Aorta (tissue), 5 donors: ENCODE results near the gene AHSG. TPM values are rescaled to one million over a fixed set of nuclear protein-coding genes. Genes with fewer than 3 reads are reported as not detected.
A peak's percentile ranks its signal among the peaks of the same experiment; 100 is the strongest.

Experiments used
- ATAC-seq: fragments of 200-7000 bp; cut with Tn5 transposase; one replicate; pipeline ENCODE4 v1.9.1; 2022; ENCODE audit warnings: moderate library complexity; ENCODE audit not compliant: low FRiP score
- DNase-seq, 2 donors: peaks; one replicate each; pipeline ENCODE4 v3.0.0-alpha.2; 2020
- H3K27ac ChIP-seq, 2 donors: one replicate each; pipeline ENCODE4 v1.5.1; 2013; ENCODE audit warnings: low read length in 2 of 2, mild to moderate bottlenecking in 2 of 2, moderate library complexity in 2 of 2, control low read depth in 1 of 2, inconsistent platforms in 1 of 2, low read depth in 1 of 2
- H3K27me3 ChIP-seq, 2 donors: one replicate each; pipeline ENCODE4 v1.6.1; 2013; ENCODE audit warnings: control low read depth in 1 of 2, low read length in 1 of 2, mild to moderate bottlenecking in 1 of 2, moderate library complexity in 1 of 2; ENCODE audit not compliant: insufficient read depth in 2 of 2, control insufficient read depth in 1 of 2
- H3K36me3 ChIP-seq, 2 donors: one replicate each; pipeline ENCODE4 v1.6.1; 2013; ENCODE audit warnings: control low read depth in 1 of 2, low read length in 1 of 2, mild to moderate bottlenecking in 1 of 2; ENCODE audit not compliant: insufficient read depth in 2 of 2, control insufficient read depth in 1 of 2
- H3K4me1 ChIP-seq, 2 donors: one replicate each; pipeline ENCODE4 v1.6.1; 2013; ENCODE audit warnings: low read length in 2 of 2, control low read depth in 1 of 2, mild to moderate bottlenecking in 1 of 2, moderate library complexity in 1 of 2; ENCODE audit not compliant: insufficient read depth in 2 of 2, control insufficient read depth in 1 of 2
- H3K4me3 ChIP-seq, 2 donors: one replicate each; pipeline ENCODE4 v1.5.1; 2013; ENCODE audit warnings: low read length in 2 of 2, control low read depth in 1 of 2, mild to moderate bottlenecking in 1 of 2
- H3K9me3 ChIP-seq: one replicate; pipeline ENCODE4 v1.6.1; 2013; ENCODE audit warnings: mild to moderate bottlenecking, low read length; ENCODE audit not compliant: control insufficient read depth
- WGBS, 2 donors: extraction: QIAGEN DNeasy Blood & Tissue Kit; methylation state at CpG; one replicate each; pipeline ENCODE4 v1.1.7; 2013; 5-methylcytosine and 5-hydroxymethylcytosine counted together
- intact Hi-C, 2 donors: fragments of 100-400 bp; cut with DNase I; formaldehyde crosslinking; loops; one replicate each; pipeline versions ENCODE4 v1.14.2 to v1.15.0; 2022
- polyA plus RNA-seq, 2 donors: library from polyadenylated mRNA; stranded (reverse); fragments of 200-250 nt; gene quantifications; one replicate each; pipeline ENCODE4 v1.2.3, GENCODE V29; 2013
- total RNA-seq, 2 donors: library from RNA; stranded (reverse); fragmentation: NEBNext Ultra II Directional; extraction: Animal tissue kit (Norgen Biotek cat#: 25700); gene quantifications; one replicate each; pipeline ENCODE4 v1.2.1, GENCODE V29; 2021
- donor health status: healthy with polysubstance abuse.
- donor health status: Bipolar disorder and iron deficiency.
- donor health status: DM: no; HTN: no; CAD: no.
- donor health status: DM: no; HTN: no; CAD: no.
- donor health status: DM: yes; HTN: yes; CAD: no.

AHSG gene
- total and polyA plus RNA-seq, 4 donors, result 0.13 TPM; not detected in 3

DNA sequence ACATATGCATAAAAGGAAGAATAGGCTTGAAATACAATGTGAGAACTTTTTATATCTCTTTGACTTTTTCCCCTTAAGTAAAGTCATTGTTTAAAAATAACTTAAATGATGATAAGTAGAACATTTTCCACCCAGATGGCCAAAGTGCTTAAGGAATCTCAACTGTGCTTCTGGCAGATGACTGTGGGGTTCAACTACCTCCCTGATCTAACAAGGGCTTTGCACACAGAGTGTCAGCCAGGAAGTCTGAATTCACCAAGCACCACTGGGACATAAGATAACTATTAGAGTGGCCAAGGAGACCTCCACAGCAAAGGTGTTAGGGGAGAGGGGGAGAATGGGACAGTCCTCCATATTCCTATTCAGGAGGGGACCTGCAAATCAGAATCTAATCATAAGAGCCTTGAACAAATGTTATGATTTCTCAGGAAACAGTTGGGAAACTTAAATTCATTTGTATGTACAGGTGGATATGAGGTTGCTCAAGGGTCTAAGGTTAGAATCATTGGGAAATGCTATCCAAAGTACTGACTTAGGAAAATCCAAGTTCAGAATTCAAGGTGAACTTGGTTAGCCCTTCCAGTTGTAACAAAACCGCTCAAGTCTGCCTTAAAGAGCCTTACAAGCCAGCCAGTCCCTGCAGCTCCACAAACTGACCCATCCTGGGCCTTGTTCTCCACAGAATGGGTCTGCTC is 27.1 kb downstream of the AHSG start, which contains the start of gene FETUB:
Gene FETUB (plus strand): TSS at position 622 of the 695 bp plus-strand sequence. CDS start 62 bp downstream, at position 684.
- Histone ChIP-seq H3K27ac (no peak within 1 kb of the TSS), H3K36me3 (no peaks in the 10 kb centered on the region), H3K27me3 (no peaks in the 10 kb centered on the region), H3K4me3 (no peak within 1 kb of the TSS), H3K9me3 (no peaks in the 10 kb centered on the region), H3K4me1 (no peaks in the 10 kb centered on the region)
- intact Hi-C loops, result no loop called here
- WGBS, 2 donors, result 84 to 86% methylated on average over 1 of the region's 1 CpG
- DNase-seq (no peak), ATAC-seq (no peak)

DNA sequence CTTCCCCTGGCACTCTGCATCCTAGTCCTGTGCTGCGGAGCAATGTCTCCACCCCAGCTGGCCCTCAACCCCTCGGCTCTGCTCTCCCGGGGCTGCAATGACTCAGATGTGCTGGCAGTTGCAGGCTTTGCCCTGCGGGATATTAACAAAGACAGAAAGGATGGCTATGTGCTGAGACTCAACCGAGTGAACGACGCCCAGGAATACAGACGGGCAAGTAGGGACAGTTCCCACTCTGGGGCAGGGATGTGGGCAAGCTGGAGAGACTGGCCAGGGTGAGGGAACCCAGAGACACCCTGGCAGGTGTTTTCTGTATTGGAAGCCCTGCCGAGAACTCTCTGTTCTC is 27.6 kb downstream of the AHSG start:
- 31 to 41% methylated on average over 9 of the region's 9 CpGs for WGBS, 2 donors
- Histone ChIP-seq H3K9me3 (no peaks in the 10 kb centered on the region), H3K27ac (no peak overlapping the region), H3K36me3 (no peaks in the 10 kb centered on the region), H3K4me1 (no peaks in the 10 kb centered on the region), H3K27me3 (no peaks in the 10 kb centered on the region), H3K4me3 (no peak overlapping the region)
- DNase-seq, result peak; percentile 60 to 75
- intact Hi-C loops, result no loop called here
- ATAC-seq, result peak; percentile 54

DNA sequence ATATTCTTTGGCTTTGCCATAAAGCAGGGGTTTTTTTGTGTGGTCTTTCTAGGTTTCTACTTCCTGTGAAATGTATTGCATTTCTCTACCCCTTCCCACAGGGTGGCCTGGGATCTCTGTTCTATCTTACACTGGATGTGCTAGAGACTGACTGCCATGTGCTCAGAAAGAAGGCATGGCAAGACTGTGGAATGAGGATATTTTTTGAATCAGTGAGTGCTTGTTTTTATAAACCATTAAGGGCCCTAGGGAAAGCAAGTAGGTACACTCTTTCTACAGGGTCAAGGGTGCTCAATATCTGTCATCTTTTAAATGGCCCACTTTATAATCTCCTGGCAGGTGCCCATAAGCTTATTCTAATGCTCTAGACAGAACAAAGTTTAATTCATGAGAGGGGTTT is 28.1 kb downstream of the AHSG start:
- H3K4me1 ChIP-seq, result no peaks in the 10 kb centered on the region
- no peaks in the 10 kb centered on the region for H3K27me3 ChIP-seq
- H3K36me3 ChIP-seq, result no peaks in the 10 kb centered on the region
- no peak overlapping the region for H3K4me3 ChIP-seq
- ATAC-seq (no peak), DNase-seq (no peak)
- H3K9me3 ChIP-seq, result no peaks in the 10 kb centered on the region
- H3K27ac ChIP-seq, result no peak overlapping the region
- intact Hi-C loops, result no loop called here

DNA sequence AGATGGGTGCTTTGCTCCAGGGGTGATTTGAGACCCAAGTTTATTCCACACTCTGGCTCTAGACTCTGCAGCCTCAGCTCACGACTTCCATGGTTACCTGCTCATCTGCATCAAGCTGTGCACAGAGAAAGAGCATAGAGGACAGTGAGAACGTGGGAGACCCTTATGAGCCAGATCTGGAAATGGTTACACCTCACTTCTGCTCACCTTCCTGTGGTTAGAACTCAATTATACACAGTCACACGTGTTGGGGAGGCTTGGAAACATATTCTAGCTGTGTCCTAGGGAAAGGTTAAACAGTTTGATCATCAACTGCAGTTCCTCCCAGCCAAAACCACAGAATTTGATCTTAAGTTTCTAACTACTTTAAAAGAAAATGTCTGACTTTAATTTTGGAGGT is 29.2 kb downstream of the AHSG start:
- H3K36me3 ChIP-seq, result no peaks in the 10 kb centered on the region
- H3K4me1 ChIP-seq, result no peaks in the 10 kb centered on the region
- no peaks in the 10 kb centered on the region for H3K9me3 ChIP-seq
- 74 to 76% methylated on average over 3 of the region's 3 CpGs for WGBS, 2 donors
- no peak overlapping the region for H3K4me3 ChIP-seq
- DNase-seq, result no peak
- no peaks in the 10 kb centered on the region for H3K27me3 ChIP-seq
- ATAC-seq, result no peak
- intact Hi-C loops, result no loop called here
- no peak overlapping the region for H3K27ac ChIP-seq

- Histone ChIP-seq H3K36me3 (no peaks in the 10 kb centered on the region), H3K9me3 (no peaks in the 10 kb centered on the region), H3K4me3 (no peak overlapping the region), H3K4me1 (no peaks in the 10 kb centered on the region), H3K27me3 (no peaks in the 10 kb centered on the region), H3K27ac (no peak overlapping the region)
- DNase-seq (no peak), ATAC-seq (no peak)
- intact Hi-C loops, result no loop called here
- 80 to 83% methylated on average over 1 of the region's 1 CpG for WGBS, 2 donors
Observed at GRCh38 chr3:186643493-186643892, 30.6 kb downstream of the AHSG start.

DNA sequence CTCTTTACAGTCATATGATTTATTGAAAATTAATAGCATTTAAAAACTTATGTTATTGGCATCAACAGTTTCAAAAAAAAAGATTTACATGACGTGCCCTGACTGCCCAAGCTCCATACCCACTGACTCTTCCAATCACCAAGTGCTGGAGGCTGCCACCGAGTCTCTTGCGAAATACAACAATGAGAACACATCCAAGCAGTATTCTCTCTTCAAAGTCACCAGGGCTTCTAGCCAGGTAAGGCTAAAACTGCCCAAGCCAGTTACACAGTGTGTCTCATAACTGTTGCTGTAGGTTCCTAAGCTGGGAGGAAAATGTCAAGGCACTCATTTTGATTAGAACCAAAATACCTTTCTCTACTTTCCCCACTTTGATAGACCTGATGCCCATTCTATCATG is 31.8 kb downstream of the AHSG start:
- Histone ChIP-seq H3K27me3 (no peaks in the 10 kb centered on the region), H3K27ac (no peak overlapping the region), H3K4me1 (no peaks in the 10 kb centered on the region), H3K9me3 (no peaks in the 10 kb centered on the region), H3K36me3 (no peaks in the 10 kb centered on the region), H3K4me3 (no peak overlapping the region)
- ATAC-seq (no peak), DNase-seq (no peak)
- WGBS, 2 donors, result 85 to 88% methylated on average over 3 of the region's 3 CpGs
- intact Hi-C loops, result no loop called here

GRCh38 chr3:186646106-186646505 is 33.2 kb downstream of the AHSG start:
- DNase-seq (no peak), ATAC-seq (no peak)
- 90 to 94% methylated on average over 4 of the region's 4 CpGs for WGBS, 2 donors
- Histone ChIP-seq H3K27me3 (no peaks in the 10 kb centered on the region), H3K4me3 (no peak overlapping the region), H3K9me3 (no peaks in the 10 kb centered on the region), H3K36me3 (no peaks in the 10 kb centered on the region), H3K27ac (no peak overlapping the region), H3K4me1 (no peaks in the 10 kb centered on the region)
- intact Hi-C loops, result no loop called here

GRCh38 chr3:186646841-186647240 is 34.0 kb downstream of the AHSG start:
- no peak overlapping the region for H3K4me3 ChIP-seq
- intact Hi-C loops, result no loop called here
- no peaks in the 10 kb centered on the region for H3K27me3 ChIP-seq
- no peaks in the 10 kb centered on the region for H3K36me3 ChIP-seq
- ATAC-seq, result no peak
- H3K9me3 ChIP-seq, result no peaks in the 10 kb centered on the region
- no peaks in the 10 kb centered on the region for H3K4me1 ChIP-seq
- H3K27ac ChIP-seq, result no peak overlapping the region
- 72 to 80% methylated on average over 1 of the region's 1 CpG for WGBS, 2 donors
- DNase-seq, result no peak

GRCh38 chr3:186648851-186649250 is 36.0 kb downstream of the AHSG start:
- no peaks in the 10 kb centered on the region for H3K36me3 ChIP-seq
- intact Hi-C loops, result no loop called here
- ATAC-seq (no peak), DNase-seq (no peak)
- no peaks in the 10 kb centered on the region for H3K9me3 ChIP-seq
- H3K4me3 ChIP-seq, result no peak overlapping the region
- no peaks in the 10 kb centered on the region for H3K4me1 ChIP-seq
- no peaks in the 10 kb centered on the region for H3K27me3 ChIP-seq
- 82 to 94% methylated on average over 1 of the region's 1 CpG for WGBS, 2 donors
- H3K27ac ChIP-seq, result no peak overlapping the region
